ENCODE measurements around the gene BUB3.

- TF ChIP-seq EP300 (IDR thresholded peaks at IDR 0.05) (no peak), POLR2AphosphoS5 (IDR thresholded peaks at IDR 0.05) (no peak), POLR2A (IDR thresholded peaks at IDR 0.05) (no peak)
- TF ChIP-seq, protein P1, sequence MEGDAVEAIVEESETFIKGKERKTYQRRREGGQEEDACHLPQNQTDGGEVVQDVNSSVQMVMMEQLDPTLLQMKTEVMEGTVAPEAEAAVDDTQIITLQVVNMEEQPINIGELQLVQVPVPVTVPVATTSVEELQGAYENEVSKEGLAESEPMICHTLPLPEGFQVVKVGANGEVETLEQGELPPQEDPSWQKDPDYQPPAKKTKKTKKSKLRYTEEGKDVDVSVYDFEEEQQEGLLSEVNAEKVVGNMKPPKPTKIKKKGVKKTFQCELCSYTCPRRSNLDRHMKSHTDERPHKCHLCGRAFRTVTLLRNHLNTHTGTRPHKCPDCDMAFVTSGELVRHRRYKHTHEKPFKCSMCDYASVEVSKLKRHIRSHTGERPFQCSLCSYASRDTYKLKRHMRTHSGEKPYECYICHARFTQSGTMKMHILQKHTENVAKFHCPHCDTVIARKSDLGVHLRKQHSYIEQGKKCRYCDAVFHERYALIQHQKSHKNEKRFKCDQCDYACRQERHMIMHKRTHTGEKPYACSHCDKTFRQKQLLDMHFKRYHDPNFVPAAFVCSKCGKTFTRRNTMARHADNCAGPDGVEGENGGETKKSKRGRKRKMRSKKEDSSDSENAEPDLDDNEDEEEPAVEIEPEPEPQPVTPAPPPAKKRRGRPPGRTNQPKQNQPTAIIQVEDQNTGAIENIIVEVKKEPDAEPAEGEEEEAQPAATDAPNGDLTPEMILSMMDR (IDR thresholded peaks at IDR 0.05) = no peak
Observed at GRCh38 chr10:123212640-123213039, 58.4 kb downstream of the BUB3 start.

Data from gastroesophageal sphincter (tissue), 3 donors.